Astrocyte of the hippocampus (primary cell): ENCODE results near the gene NACC1.

ENCODE experiments used
- DNase-seq: peaks from one replicate; pipeline ENCODE4 v3.0.0; 2011; ENCODE audit warnings: low read depth, low spot score

Gene NACC1

DNA sequence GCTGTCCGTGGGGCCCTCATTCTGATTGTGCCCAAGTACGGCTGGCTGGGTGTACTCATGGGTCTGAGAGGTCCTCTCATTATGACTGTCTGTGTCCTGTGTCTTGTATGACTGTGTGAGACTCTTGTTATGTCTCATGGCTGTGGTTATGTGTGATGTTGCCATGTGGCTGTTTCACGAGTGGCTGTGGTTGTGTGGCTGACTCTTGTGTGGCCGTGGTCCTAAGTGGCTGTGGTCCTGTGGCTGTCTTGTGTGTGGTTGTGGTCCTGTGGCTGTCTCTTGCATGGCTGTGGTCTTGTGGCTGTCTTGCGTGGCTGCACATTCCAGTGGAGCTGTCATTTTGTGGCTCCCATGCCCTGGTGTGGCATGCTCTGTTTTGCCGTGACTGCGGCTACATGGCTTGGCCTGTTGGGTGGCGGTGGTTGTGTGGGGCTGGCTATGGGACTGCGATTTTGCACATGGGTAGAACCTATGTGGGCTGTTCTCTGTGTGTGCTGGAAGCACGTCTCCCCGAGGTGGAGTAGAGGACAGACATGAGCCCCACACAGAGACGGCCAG, 18.0 kb upstream of the NACC1 start:
- peak; percentile 58 for DNase-seq

DNA sequence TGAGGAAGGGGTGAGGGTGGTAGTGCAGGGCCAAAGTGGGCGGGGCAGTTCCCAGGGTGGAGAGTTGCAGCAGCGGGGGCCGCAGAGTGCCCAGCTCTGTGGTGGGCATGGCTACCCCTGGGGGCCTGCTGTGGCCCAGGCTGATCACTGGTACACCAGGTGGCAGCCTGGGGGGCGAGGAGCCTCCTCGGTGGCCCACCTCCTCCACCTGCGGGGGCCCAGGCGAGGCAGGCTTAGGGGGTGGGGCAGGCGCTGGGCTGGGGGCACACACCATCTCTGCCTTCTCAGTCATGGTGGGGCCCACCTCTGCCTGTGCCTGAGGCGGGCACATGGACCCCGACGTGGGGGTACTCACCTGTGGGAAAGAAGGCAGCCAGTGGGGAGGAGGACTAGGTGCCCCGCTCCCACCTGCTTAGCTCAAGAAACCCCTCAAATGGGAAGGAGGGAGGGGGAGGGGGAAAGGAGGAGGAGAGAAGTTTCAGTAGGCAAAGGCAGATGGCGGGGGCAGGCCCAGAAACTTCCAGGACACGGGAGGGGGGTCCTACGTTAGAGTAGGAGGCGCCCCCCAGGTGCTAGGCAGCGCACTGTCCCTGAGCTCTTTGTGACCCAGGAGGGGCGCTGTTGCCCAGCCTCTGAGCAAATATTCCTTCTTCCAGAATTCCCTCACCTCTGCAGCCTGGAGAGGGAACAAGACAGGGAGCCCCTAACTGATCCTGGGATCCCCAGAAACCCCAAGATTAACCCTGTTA, 17.0 kb upstream of the NACC1 start:
- no peak for DNase-seq

DNA sequence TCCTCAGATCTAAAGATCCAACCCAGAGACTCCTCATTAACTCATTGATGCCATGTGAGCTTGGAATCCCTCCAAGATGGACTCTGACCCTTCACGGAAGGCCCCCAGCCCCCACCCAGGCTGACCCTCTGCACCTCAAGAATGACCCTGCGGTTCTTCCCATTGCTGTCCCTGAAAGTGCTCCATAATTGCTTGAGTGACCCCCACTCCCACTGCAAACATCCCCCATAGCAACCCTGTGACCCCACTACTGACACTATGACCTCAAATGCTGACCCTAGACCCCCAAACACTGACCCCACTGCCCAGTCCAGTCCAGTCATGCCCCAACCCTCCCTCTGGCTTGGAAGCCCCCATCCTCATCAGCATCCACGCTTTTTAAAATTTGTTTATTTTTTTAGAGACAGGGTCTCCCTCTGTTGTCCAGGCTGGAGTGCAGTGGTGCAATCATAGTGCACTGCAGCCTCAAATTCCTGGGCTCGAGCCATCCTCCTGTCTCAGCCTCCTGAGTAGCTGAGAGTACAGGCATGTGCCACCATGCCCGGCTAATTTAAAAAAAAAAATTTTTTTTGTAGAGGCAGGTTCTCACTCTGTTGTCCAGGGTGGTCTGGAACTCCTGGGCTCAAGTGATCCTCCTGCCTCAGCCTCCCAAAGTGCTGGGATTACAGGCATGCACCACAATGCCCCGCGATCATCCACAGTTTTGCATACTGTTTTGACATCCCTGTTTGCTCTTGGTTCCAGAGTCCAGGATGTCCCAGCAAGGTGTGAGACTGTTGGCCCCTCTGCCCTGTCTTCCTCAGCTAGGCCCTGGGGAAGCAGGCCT, 16.3 kb upstream of the NACC1 start:
- DNase-seq: no peak

DNA sequence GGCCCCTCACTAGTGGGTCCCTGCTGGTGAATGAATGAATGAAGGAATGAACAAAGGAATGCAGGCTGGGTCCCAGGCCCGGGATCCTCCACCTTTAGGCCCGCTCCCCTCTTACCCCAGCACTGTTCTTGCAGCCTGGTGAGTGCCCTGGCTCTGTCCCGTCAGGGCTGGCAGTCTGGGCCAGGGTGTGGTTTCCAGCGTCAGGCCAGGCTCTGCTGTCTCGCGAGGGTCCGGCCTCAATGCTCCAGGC, 15.7 kb upstream of the NACC1 start:
- DNase-seq: no peak

DNA sequence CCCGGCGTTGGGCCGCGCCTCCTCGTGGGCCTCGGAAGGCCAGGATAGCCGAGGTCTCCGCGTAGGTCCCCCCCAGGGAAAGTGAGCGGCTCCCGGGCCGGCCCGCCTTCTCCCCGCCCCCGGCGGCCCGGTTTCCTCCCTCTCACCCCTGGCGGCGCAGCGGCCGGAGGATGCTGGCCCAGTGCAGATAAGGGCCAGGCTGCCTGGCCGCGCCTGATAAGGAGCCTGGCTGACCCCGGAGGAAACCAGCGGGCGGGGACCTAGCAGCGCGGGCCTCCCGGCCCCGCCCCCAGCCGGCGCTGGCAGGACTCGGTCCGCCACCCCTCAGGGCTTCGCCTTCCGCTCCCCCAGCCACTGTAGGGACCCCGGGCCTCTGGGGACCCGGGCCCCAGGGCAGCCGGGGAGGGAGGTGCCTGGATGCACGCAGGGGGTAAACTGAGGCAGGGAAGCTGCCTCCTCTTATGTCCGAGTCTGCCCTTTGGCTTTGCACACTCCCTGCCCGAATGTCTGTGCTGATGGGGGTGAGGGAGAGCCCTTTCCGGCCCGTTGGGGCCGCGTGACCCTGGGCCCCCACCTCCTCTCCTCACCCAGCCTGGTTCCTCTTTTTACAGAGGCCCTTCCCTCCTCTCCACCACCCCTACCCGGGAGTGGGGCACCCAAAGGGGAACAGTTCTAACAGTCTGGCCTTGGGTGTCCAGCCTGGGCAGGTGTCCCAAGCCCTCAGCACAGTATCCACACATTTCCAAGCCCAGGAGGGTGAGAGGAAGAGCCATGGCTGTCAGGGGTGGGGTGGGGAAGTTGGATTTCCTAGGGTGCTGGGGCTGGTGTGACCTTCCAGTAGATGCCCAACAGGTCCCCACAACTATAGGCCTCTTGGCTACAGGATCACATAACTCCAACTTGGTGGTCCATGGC, 15.1 kb upstream of the NACC1 start, which contains the start of gene LYL1:
LYL1 (minus strand) TSS at position 193 of the 915 bp plus-strand sequence. CDS start 1,687 bp downstream, outside the sequence.
- DNase-seq: peak; percentile 61

DNA sequence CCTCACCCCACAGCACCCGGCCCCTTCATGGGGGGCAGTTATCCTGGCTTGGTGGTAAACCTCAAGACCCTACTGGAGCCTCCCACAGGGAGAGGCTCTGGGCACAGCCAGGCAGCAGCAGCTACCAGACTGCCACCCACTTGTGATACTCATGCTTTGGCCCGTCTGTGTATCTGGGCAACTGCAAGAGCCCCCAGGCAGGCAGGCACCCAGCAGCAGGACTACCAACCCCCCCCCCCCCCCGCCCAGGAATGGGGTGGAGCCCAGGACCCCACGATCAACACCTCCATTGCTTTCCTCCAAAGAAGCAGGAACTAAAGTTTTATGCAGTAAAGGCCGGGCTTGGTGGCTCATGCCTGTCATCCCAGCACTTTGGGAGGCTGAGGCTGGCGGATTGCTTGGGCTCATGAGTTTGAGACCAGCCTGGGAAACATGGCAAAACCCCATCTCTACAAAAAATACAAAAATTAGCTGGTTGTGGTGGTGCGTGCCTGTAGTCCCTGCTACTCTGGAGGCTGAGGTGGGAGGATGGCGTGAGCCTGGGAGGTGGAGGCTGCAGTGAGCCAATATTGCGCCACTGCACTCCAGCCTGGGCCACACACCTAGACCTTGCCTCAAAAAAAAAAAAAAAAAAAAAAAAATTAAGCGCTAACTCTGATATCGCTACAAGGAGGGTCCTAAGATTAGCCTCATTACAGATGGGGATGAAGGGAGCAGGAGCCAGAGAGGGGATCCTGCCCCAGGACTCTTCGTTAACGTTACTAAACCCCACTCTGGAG, 14.3 kb upstream of the NACC1 start:
- no peak for DNase-seq

DNA sequence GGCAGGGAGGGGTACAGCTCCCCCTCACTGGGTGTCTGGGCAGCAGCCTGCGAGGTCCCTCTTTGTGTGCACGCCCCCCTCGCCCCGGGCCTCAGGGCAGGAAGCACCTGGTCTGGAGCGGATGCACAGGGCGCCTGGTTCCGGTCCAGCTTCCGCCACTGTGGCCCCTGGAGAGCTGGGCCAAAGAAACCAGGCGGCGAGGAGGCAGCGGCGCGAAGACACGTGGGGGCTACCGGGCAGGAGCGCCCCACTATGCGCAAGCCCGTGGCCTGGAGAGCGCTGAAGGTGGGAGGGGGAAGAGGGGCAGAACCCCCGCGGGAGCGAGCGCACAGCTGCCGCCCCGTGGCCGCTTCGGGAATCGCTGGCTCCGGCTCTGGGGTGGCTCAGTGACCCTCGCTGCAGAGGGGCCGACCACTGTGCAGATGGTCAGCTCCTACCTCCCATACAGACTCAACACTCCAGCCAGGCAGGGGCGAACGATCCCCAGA, 13.7 kb upstream of the NACC1 start:
- no peak for DNase-seq

DNA sequence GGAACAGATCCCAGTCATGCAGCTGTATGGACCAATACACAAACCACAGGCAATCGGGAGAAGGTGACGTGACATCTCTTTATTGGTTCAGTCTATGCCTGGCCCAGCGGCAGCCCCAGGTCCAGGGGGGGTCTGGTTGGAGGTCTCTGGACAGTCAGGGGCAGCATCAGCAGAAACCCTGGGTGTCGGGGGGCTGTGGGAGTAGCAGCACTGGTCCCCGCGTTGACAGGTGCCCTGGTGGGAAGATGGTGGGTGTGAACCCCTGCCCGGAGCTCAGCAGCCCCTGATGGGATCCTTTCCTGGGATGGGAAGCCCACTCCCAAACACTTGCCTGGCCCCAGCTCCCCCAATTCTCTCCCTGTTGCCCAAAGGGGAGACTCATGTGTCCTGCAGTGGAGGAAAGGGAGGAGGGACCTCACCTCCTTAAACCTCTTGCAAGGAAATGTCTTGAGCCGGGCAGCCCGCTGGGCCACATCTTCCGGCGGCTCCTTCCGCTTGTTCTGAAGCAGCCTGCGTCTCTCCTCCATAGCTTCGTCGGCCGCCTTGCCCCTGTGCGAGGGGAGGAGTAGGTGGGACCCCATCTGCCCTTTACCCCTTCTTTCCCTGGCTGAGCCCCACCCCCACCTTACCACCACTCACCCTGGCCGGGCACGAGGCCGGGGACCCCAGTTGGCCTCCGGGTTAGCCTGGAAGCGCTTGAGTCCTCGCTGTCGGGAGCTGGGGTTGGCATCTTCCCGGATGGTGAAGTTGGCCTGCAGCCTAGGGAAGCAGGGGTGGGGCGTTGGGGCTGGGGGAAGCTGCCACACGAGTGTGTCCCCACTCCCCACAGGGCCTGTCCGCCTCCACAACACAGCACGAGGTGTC, 13.0 kb upstream of the NACC1 start:
- no peak for DNase-seq

DNA sequence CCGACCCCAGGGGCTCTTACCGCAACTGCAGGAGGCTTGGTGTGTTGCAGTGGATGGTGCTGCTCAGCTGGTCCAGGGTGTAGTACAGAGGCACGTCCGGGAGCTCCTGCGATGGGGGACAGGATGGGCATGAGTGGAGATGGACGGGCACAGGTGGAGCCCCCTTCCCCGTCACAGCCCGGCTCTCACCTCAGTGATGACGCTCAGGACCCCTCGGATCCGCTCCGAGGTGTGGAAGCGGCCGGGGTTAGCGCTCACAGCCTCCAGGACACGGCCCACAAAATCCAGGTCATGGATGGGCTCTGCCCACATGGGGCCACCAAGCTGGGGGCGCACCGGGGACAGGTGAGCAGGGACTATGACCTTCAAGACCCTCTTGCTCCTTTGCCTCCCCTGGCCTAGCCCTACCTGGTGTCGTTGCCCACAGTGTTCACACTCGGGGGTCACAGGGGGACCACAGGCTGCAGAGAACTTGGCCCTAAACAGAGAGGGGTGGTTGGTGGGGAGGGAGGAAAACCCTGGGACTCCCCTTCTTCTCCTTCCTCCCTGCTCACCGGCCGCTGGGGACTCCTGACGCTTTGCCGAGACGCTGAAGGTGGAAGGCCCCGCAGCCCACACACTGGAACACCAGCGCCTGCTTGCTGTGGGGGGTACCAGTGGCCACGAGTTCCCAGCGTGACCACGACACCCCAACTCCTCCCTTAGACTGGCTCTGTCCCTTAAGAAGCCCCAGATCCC, 8.5 kb upstream of the NACC1 start:
- DNase-seq: no peak

DNA sequence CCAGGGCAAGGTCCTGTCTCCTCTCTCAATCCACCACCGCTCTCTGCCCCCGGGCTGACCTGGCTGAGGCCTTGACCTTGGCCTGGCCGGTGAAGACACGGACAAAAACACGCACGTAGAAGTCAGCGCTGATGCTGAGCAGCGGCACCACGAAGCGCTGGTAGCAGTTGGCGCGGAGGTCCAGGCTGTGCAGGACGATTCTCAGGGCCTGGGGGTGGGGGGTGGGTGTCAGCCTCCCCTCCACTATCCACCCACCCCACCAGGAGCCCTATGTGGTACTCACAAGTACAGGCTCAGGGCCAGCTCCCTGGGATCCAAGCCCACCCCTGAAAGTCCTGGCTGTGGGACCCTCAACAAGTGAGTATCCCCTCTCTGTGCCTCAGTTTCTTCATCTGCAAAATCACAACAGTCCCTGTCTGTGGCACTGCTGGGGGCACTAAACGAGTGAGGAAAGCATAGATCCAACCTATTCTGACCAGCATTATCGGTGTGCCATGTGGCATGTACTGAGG, 7.9 kb upstream of the NACC1 start:
- DNase-seq: no peak

DNA sequence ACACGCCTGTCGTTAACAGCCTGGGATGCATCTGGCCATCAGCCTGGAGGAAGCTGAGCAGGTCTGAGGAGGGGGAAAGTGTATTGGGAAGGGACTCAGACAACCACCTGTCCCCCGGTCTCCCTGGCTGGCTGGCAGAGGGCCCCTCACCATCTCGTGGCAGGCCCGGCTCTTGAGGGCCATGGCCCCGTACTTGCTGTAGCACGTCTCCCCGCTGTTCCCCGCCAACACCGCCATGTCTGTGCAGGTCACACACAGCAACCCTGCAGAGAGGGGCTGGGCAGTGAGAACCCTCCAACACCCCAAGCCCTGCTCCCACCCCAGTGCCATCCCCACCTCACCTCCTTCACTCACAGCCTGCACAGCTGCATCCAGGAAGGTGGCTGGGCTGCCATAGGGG, 5.5 kb upstream of the NACC1 start:
- no peak for DNase-seq

DNA sequence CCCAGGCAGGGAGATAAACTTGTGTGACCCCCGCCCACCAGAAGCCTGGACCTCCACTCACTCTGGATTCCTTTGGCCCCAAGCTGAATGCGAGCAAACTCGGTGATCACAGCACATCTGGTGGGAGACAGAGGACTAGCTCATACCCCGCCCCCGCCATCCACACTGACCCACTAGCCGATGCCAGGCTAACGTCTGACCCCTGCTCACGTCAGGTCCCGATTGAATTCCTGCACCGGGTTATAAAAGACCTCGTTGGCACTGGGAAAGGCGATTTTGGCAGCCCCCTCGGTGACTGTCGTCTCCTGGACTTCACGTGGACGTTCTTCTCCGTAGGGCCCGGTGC, 2.2 kb upstream of the NACC1 start:
- no peak for DNase-seq

DNA sequence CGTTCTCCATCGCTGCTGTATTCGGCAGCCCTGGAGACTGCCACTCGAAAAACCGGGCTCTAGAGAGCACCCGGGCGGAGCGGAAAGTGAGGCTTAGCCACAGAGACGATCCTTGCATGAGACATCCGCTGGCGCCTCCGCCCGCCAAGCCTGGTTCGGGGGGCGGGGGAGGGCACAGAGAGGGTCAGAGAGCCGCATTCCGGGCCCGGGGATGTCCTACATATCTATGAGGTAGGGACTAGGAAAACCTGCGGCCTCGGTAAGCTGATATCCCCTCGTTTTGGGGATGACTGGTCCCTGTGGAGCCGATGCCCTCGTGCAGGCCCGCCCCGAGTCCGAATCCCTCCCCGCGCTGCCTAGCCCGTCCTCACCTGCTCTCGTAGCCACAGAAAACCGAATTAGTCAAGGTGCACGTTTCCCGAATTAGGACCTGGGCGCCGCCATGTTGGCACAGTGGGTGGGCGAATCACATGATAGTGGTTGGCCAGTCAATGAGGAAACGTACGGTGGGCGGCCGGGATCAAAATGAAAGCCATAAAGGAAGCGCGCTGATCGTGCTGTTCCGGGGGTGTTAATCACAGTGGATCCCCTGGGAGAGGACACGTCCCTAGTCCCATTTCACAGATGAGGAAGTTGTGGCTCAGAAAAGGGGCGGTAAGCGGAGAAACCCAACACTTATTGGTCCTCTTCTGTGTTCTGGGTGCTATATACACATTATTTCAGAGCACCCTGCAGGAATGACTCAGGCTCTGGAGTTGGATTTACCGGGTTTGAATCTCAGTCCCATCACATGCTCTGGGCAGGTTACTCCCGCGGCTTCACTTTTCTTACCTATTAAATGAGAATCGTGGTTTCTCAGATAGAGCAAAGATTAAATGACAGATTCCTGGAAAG, 1.5 kb upstream of the NACC1 start, which contains the start of gene TRMT1:
TRMT1 (minus strand) TSS at position 459 of the 894 bp plus-strand sequence; CDS start at position 118, 341 bp downstream.
- peak; percentile 96 for DNase-seq

DNA sequence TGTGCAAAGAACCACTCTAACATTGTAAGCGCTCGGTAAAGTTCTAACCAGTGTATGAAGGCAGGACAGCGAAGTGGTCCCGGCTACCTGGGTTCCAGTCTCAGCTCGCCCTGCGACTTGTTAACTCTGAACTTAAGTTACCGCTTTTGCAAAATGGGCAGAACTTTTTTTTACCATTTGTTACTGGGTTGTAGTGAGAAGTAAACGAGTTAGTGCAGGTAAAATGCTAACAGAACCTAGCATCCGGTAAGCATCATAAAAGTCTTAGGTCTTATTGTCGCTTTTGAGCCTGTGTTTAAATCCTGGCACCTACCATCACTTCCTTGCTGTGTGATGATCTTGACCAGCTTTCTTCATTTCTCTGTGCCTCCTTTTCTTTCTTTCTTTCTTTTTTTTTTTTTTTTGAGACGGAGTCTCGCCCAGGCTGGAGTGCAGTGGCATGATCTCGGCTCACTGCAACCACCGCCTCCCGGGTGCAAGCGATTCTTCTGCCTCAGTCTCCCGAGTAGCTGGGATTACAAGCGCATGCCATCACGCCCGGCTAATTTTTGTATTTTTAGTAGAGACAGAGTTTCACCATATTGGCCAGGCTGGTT, 790 bp upstream of the NACC1 start:
- DNase-seq: no peak

DNA sequence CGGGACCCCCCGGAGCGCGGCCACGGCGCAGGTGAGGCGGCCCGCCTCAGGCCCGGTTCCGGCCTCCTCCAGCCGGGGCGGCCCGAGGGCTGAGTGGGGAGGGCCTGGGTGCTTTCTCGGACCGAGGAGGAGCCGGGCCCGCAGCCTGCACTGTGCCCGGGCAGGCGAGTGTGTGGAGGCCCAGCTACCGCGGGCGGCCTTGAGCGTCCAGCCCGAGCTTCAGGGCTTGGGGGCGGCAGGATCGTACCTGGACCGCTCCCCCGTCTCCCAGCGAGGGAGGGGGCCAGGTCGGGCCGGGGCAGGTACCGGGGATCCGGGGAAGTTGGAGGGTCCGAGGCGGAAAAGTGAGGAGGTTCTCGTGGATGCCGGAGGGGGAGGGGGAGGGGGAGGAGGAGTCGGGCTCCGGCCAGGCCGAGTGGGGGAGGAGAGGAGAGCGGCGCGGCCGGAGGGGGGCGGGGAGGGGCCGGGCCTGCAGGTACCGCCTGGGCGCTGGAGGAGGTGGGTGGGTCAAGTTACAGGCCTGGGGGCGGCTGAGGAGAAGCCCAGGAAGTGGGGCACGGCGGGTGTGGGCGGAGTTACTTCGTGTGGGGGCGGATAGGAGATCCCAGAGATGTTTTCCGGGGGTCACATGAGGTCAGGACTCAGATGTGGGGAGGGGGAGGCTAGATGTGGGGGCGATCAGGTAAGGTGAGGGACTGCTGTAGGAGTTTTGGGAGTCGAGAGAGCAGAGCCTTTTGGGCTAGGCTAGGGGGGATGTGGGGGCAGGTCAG, 545 bp downstream of the NACC1 start:
- peak; percentile 71 for DNase-seq

DNA sequence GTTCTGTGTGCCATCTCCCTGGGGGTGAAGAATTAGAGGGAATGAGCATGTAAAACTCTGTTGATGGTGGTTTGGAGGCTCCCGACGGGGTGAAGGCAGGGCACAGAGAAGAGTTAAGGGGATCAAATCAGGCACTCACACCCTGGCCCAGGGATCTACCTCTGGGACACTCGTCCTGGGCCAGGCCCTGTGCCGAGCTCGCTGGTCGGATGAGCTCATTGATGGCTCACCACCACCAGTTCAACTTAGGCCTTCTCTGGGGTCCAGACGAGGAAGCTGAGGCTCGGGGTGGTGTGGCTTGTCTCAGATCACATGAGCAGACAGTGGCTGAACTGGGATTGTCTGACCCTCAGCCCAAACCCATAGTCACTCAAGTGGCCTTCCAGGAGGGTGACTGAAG, 1.6 kb downstream of the NACC1 start:
- no peak for DNase-seq

DNA sequence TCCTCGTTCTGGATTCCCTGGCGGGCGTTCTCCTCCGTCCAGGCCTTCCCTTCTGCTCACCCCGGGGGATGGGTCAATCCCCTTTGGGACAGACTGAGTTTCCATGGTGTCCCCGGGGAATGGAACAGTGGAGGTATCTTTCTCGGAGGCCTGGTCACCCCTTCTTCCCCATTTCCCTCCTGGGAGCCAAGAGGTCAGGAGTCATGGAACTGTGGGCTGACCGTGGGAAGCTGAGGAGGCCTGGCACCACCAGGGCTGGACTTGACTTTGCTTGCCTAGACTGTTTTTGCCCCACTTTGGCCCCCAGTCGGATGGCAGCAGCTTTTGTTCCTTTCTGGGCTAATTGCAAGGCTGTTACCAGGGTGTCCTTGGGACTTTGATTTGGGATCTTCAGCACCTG, 2.0 kb downstream of the NACC1 start:
- no peak for DNase-seq
